HG03378 (cell line): Measurements from ENCODE around the gene NR5A1.

Experiments used
- ATAC-seq: cut with Tn5 transposase; IDR thresholded peaks from one replicate; pipeline ENCODE4 v1.9.1; 2021; ENCODE audit warnings: mild to moderate bottlenecking, moderate library complexity; ENCODE audit not compliant: unreplicated experiment

NR5A1 gene

DNA sequence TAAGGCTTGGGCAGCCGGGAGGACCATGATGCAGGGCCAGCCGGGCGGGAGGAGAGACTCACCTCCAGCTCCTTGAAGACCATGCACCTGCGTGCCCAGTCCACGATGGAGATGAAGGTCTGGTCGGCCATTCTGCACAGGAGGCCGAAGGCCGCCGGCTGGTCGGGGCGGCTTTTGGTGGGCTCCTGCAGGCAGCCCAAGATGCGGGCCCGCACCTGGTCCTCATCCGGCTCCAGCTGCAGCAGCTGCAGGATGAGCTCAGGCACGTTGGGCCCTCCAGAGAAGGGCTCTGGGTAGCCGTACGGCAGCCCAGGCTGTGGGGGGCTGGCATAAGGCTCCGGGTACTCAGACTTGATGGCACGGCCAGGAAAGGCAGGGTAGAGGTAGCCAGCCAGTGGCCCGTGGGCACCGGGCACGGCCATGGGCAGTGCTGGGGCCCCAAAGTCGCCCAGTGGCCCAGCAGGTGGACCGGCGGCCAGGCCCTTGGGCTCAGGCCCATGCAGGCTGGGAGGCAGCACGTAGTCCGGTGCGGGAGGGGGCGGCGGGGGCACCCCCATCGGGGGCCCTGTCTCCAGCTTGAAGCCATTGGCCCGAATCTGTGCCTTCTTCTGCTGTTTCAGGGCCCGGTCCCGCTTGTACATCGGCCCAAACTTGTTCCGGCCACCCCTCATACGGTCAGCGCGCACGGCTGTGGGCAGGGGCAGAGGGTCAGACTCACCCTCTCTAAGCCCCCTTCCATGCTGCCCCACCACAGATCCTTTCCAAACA, 7.0 kb downstream of the NR5A1 start:
- ATAC-seq = no peak

DNA sequence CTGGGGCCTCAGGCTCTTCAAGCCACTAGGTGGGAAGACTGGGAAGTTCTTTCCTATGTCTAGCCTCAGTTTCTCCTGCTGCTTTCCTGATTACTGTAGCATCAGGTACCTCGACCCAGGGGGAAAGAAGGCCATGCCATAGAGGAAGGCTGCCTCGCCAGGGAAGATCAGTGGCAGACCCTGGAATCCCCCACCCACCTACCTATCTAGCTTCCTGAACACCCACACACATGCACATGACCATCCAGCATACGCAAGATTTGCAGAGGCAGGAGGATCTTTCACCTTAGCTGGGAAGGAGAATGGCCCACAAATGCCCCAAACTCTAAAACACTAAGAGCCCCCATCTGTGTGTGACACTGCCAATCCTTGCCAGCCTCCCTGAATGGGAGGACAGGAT, 8.0 kb downstream of the NR5A1 start:
- no peak for ATAC-seq

DNA sequence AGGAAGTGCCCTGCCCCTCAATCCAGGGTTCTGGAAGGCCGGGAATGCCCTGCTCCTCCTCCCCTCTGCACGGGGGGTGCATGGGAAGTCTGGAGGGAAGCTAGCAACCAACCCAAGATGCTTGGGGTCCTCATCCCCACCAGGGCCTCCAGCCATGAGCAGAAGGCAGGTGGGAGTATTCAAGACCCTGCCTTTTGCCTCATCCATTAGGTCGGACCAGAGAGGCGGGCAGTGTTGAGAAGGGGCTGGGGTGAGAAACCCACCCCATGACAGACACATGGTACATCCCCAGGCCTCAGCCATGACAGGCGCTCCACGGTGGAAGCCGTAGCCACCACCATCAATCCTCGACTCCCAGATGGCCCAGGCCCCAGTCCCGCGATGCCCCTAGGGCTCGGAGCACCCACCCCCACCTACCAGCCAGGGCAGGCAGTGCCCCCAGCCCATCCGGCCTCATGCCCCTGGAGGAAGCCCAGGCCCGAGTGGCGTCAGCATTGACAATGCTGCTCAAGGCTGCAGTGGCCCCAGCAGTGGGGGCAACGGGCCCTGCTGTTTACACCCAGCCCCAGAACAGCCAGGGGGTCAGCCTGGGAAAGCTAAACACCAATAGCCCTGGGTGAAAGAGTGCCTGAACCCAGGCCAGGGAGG, 8.6 kb downstream of the NR5A1 start:
- ATAC-seq = no peak

DNA sequence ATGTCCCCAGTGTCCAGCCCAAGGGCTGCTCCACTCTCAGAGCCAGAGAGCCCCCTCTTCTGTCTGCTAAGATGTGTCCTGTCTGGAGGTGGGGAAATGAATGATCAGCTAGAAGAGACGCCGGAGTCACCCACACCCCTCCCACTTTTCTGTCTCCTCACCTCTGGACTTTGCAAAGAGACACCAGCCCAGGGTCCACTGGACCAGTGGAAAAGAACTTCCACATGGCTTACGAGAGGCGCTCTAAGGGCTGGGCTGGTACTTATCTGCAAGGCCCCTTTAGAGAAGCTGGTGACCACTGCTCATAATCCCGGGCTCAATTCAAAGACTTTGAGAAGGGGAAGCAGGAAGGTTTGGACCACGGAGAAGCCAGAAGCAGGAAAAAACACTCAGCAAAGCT, 9.2 kb downstream of the NR5A1 start:
- ATAC-seq = no peak

DNA sequence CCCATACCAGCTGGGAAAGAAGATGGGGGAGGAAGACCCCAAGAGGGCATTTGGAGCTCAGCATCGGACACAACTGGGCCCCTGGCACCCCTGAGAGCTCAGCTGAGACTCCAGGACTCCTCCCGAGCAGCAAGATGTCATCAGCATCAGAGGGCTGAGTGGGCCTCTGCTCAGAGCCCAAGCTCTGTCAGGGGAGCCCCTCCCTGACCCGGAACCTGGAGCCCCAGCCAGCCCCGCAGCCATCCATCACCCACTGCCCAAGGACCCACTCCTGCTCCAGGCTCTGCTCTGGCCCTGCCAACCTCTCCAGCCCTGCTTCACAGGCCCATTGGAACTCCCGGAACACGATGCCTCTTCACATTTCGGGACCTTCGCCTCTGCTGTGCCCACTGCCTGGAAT, 9.8 kb downstream of the NR5A1 start:
- no peak for ATAC-seq

DNA sequence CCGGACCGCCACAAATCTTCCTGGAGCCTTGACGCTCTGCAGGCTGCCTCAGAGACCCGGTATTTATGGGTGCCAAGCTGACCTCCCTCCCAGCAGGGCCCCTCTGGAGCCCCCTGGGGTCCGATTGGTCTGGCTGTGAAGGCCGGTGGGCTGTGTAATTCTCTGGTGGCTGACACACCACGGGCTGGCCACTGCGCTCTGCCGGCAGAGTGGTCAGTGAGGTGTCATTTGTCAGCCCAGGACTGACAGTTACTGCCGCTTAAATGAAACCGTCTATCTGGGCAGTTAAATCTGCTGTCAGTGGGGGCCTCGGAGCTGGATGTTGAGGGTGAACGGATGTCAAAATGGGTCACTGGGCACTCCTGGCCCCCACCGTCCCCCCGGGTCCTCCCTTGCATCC, 10.7 kb downstream of the NR5A1 start:
- no peak for ATAC-seq

DNA sequence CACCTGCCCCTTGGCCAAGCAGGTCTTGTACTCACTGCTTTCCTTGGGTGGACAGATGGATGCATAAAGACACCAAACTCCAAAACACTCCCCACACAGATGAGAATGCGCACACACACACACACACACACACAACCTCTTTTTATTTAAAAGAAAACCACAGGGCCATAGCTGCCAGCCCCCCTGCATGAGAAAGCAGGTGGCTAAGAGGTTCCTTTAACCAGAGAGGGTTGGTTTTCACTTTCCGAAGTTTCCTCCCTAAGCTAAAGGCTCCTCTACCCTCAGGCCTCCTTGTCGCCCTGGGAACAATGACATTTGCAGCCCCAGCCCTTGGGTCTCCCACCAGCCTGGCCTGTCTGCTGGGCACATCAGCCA, 11.1 kb downstream of the NR5A1 start:
- no peak for ATAC-seq

DNA sequence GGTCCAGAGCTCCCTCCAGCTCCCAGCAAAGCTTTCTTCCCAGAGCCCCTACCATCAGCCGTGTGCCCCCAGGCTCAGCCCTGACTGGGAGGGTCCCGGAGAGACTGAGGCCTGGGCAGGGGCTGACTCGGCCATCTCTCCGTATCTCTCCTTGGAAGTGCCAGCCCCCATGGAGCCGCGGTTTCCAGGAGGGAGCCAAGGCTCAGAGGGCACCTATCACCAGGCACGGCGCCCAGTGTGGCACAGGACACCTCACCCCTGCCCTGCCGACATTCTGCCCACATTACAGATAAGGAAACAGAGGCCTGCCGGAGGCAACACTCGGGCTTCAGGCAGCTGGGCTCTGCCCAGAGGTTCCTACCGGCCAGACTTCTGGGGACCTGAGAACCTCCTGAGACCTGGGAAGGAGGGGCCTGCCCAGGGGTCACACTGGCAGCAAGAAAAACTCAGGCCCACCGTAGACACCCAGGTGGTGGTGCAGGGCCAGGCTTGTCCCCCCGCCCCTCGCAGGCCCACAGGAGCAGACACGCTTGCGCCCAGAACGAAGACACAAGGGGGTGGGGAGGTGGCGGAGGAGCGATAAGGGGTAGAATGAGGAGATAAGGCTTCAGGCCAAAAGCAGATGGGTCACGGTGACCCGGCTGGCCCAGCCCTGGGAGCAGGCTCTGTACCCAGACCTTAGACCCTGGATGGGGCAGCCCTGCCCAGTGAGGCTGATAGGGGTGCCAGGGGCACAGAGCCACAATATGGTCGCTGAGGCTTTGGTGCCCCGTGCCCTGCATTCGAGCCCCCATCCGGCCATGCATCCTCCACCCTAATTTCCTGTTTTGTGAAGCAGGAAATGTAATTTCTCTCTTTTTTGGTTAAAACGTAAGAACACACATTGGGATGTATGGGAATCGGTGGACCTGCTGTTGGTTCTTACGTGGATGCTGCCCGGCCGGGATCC, 11.8 kb downstream of the NR5A1 start:
- ATAC-seq = no peak

DNA sequence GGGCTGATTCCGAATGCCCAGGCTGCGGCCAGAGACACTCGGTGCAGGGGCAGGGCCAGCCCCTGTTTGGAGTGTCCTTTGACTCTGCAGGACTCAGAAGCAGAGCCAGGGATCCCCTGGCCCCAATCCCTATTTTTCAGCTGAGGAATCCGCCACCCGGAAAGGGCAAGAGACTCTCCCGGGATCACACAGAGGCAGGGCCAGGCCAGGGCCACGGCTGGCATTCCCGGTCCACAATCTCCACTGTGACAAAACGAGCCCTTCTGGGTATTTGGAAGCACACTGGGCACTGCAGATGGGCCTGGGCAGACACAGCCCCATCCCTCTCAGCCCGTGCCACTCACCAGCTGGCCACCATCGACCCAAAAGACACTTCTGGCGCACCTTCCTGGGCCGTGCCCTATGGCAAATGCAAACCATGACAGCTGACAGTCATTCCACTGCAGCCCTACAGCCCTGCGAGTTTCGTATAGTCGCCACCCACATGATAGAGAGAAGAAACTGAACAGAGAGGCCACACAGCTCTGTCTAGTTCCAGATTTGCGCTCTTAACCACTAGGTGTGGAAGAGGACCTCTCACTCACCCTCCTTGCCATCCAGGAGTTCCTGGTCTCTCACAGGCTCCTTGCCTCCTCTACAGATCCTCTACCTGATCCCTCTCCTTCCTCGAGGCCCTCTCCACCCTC, 13.3 kb downstream of the NR5A1 start:
- no peak for ATAC-seq

DNA sequence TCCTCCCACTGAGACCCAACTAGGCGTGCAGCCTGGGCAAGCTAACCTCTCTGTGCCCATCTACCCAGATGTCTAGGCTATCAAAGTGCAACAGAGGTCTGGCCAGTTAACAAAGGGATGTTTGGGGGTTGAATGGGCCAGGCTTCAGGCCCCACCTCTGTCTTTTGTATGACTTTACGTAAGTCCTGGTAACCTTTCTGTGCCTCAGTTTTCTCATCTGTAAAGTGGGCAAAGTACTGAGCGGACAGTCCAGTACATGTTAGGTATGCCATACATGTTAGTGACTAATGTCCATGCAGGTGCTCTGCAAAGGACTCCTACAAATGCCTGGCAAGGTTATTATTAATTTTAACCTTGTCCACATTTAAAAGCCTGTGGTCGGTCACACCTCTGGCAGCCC, 14.0 kb downstream of the NR5A1 start:
- ATAC-seq = no peak

DNA sequence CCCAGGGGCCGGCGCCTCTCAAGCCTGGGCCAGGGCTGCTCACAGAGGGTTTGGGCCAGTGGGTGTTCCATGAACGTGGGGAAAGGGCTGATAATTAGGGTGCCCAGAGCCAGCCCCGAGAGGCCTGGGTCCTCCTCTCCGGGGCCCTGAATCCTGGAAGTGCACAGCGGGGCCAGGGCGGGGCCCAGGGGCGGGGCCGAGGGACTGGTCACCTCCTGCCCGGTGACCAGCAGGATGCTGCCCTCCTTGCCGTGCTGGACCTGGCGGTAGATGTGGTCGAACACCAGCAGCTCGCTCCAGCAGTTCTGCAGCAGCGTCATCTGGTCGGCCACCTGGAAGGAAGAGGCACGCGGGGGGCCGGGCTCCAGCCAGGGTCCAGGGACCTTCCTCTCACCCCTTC, 14.4 kb downstream of the NR5A1 start:
- ATAC-seq = no peak

DNA sequence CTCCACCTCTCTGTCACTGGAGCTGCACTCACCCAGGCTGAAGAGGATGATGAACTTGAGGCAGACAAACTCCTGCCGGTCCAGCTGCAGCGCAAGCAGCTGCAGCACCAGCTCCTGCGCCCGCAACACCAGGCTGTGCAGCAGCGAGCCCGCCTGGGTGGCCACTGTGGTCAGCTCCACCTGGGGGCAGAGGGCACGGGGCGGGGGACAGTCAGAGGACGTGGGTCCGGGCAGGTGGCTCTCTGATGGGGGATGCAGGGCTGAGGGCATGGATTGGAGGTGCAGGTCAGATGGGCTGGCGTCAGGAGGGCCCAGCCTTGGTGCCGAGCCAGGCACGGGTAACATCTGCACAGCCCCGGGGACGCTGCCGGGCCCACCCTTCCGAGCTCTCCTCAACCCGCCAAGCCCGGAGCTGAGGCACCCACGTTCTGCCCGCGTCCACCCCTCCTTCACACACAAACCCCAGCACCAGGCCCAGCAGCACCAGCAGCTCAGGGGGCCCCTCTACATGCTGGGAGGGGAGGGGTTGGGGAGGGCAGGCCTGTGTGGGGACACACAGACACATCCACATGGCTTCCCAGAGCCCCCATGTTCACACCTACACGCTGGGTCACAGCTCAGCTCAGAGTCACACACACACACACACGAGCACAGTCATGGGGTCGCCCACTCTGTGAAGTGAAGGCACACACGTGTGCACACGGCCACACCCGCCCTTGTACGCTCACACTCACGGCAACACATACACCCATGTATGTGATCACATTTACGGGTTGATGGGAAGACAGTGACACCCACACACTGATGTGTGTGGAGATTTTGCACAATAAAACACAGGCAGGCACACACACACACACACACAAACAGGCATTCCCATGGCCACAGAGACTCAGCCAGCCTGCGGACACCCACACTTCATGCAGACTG, 15.9 kb downstream of the NR5A1 start:
- ATAC-seq = no peak

DNA sequence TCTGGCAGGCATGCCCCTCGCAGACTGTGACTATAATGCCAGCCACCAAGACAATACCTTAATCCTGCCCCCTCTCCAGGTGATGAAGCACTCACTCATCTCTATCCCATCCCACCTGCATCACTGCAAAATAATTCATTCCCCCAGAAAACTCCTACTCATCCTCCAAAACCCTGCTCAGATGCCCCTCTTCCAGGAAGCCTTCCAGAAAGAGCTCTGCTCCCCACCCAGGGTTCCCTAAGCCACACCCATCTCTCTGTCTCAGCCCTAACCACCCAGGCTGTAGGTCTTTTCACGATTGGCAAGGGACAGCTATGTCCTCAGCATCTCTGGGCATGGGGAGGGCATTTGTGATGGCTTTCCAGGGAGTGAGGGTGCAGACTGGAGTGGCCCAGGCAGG, 17.2 kb downstream of the NR5A1 start:
- no peak for ATAC-seq

DNA sequence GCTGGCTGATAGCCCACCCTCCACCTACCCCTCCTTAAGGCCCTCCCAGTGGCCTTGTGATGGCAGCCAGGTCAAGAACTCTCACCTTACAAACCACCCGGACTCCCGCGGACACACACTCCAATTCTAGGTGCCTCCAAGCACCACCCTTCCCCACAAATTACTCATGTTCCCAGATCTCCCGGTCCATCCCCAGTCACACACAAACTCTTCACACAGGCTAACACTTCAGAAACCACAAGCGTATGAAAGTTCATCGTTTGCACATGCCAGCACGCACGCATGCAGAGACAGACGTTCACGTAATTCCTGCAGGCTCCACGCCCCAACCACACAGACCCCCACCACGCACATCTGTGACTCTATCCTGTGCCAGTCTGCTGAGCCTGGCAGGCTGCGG, 18.0 kb downstream of the NR5A1 start:
- no peak for ATAC-seq

DNA sequence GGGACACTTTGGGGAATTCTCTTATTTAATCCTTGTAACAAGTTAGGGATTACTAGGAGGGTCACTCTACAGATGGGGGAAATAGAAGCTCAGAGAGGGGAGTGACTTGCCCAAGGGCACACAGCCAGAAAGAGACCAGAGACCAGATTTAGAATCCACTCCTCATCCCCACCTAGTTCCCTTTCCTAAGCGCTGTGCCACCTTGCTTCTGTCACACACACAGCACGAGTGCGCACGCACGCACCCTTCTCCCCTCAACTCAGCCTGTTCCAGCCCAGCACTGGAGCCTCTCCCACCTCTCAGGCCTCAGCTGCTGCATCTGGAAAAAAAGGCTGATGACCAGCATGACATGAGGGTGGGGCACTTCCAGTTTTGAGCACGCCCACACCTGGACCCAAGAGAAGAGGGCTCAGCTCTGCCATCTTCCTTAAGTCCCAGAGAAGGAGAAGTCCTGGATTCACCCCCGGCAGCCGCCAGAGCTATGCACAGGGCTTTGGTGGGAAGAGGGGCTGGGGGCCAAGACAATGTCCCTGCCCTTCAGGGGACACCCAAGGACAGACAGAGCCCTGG, 18.5 kb downstream of the NR5A1 start:
- no peak for ATAC-seq

DNA sequence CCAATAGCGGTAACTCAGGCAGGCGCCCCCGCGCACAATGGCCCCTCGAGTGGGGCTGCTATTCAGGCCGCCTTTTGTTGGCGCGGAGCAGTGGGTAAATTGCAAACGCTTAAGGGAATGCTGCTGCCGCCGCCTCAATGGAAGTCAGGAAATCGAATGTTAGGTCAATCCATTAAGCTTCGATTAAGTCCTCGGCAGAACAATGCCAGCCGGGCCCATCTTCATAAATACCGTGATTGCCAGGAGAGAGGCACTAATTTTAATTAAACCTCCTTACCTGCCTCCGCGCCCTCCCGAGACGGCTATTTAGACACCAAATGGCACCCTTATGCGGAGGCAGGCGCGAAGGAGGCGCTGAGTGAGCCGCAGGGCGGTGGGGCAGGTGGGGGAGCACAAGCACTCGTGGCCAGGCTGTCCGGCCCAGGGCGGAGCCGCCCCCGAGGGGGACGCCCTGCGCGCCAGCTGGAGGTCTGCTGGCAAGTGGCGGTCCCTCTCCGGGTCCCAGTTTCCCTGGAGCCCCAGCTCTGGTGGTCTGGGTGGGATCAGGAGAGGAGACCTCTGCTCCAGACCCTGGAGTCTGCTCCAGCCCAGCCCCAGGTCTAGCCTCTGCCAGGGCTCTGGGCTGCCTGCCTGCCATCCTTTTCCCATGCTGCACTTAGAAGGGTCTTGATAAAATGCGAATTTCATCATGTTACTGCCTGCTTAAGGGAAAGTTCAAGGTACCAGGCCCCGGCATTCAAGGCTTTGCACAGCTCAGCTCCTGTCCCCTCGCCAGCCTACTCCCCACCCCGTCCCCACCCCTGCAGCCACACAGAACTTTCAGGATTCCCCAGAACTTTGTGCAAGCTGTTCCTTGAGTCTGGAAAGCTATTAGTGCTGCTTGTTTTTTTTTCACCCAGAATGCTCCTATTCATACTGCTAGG, 19.7 kb downstream of the NR5A1 start:
- ATAC-seq = no peak

DNA sequence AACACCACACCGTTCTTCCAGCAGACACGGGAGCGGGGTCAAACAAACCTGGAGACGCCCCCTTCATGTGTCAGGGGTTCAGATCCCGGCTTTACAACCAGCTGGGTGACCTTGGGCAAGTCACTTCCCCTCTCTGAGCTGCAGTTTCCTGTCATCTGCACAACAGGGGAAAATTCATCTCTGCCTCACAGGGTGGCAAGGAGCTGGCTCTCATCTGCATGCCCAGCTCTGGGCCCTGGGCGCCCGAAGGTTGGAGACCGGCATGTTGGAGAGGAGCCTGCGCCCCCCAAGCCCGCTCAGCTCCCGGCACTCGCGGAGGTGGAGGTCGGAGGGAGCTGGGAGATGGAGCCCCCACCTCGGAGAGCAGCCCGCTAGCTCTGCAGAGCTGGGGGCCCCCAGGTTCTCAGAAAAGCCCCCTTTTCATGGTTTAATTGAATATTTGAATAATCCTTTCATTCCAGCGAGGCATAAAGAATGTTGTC, 20.4 kb downstream of the NR5A1 start:
- no peak for ATAC-seq

DNA sequence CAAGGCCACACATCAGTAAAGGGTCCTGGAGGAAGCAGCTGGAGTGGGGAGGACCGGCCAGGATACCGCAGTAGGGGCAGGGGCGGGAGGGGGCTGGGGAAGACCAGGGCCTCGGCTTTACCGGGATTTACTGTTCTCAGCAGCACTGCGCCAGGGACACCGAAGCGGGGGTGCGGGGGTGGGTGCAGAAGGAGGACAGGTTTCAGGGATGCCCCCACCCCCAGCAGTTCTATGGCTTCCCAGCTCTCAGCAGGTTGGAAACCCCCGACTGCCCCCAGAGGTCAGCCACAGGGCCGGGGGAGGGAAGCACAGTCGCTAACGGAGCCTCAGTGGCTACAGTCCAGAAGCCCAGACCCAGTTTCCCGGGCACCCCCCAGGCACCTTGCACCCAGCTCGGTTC, 21.3 kb downstream of the NR5A1 start:
- no peak for ATAC-seq

DNA sequence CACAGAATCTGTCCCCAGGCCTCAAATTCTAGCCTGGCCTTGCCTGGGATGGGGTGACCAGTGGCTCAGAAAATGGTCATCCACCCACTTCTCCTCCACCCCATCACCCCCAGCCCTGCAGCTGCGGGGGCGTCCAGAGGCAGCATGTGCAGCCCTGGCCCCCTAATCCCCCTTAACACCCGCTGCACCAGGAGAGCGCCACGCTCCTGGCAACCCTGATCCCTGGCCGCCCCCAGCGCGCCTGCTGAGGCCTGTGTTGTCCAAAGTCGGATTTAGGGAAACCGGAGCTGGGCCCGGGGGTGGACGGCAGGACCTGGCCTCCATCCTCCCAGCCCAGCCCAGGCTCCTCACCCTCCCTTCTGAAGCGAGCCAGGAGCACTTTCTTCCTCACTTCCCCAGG, 22.0 kb downstream of the NR5A1 start:
- ATAC-seq = no peak
